GM19455 (cell line): ENCODE data around the gene TULP4.
"Not testable (repeated sequence)": the region's sequence is repeated elsewhere in the genome, so short reads cannot be mapped to it uniquely, and the experiment has no call there.

ENCODE experiments used
- ATAC-seq: cut with Tn5 transposase; IDR thresholded peaks from one replicate; pipeline ENCODE4 v1.9.1; 2021; ENCODE audit not compliant: unreplicated experiment

TULP4 gene

GRCh38 chr6:158324136-158324535 is 11.9 kb downstream of the TULP4 start:
- ATAC-seq: no peak

GRCh38 chr6:158327211-158327610 is 14.9 kb downstream of the TULP4 start:
- ATAC-seq: no peak

- ATAC-seq: no peak
These were observed 16.7 kb downstream of the TULP4 start for GRCh38 chr6:158328952-158329351.

GRCh38 chr6:158329531-158329930 is 17.3 kb downstream of the TULP4 start:
- no peak for ATAC-seq

GRCh38 chr6:158330016-158330415 is 17.8 kb downstream of the TULP4 start:
- ATAC-seq: no peak

GRCh38 chr6:158332237-158332636 is 20.0 kb downstream of the TULP4 start:
- ATAC-seq: no peak

GRCh38 chr6:158333094-158333493 is 20.8 kb downstream of the TULP4 start:
- ATAC-seq: no peak

GRCh38 chr6:158334534-158334933 is 22.3 kb downstream of the TULP4 start:
- ATAC-seq: no peak

- no peak for ATAC-seq
These were observed 25.1 kb downstream of the TULP4 start for GRCh38 chr6:158337332-158337731.

GRCh38 chr6:158338311-158339112 is 26.2 kb downstream of the TULP4 start:
- no peak for ATAC-seq

- not testable (repeated sequence) for ATAC-seq
These were observed 26.9 kb downstream of the TULP4 start for GRCh38 chr6:158339197-158339596.

- ATAC-seq: no peak
These were observed 28.0 kb downstream of the TULP4 start for GRCh38 chr6:158340252-158340651.

- no peak for ATAC-seq
These were observed 32.3 kb downstream of the TULP4 start for GRCh38 chr6:158344534-158344933.

GRCh38 chr6:158345444-158345843 is 33.2 kb downstream of the TULP4 start:
- ATAC-seq: not testable (repeated sequence)

GRCh38 chr6:158347335-158347734 is 35.1 kb downstream of the TULP4 start:
- ATAC-seq: no peak

GRCh38 chr6:158348737-158349504 is 36.7 kb downstream of the TULP4 start:
- ATAC-seq: not testable (repeated sequence)

GRCh38 chr6:158349505-158350275 is 37.4 kb downstream of the TULP4 start:
- not testable (repeated sequence) for ATAC-seq

- not testable (repeated sequence) for ATAC-seq
These were observed 38.5 kb downstream of the TULP4 start for GRCh38 chr6:158350731-158351130.

- no peak for ATAC-seq
These were observed 41.9 kb downstream of the TULP4 start for GRCh38 chr6:158353883-158354877.
